ENCODE results near the gene FRG2B.
"Not testable (repeated sequence)": the region's sequence is repeated elsewhere in the genome, so short reads cannot be mapped to it uniquely, and the experiment has no call there.

The FRG2B gene

GRCh38 chr10:133626695-133627094, at the start of gene FRG2B:
FRG2B (minus strand) TSS chr10:133626795; CDS start chr10:133626742, 53 bp downstream.
- DNase-seq (ENCODE audit: low read depth in 3 of 3) = not testable (repeated sequence)

GRCh38 chr10:133667446-133667845, 40.9 kb upstream of the FRG2B start:
- DNase-seq (ENCODE audit: low read depth in 3 of 3) = not testable (repeated sequence)

- not testable (repeated sequence) for DNase-seq (ENCODE audit: low read depth in 3 of 3)
These were observed 37.1 kb upstream of the FRG2B start for GRCh38 chr10:133663544-133664160.

- not testable (repeated sequence) for DNase-seq (ENCODE audit: low read depth in 3 of 3)
These were observed 34.5 kb upstream of the FRG2B start for GRCh38 chr10:133661122-133661521.

- not testable (repeated sequence) for DNase-seq (ENCODE audit: low read depth in 3 of 3)
These were observed 33.9 kb upstream of the FRG2B start for GRCh38 chr10:133660516-133660915.

GRCh38 chr10:133657276-133657675, 30.7 kb upstream of the FRG2B start:
- not testable (repeated sequence) for DNase-seq (ENCODE audit: low read depth in 3 of 3)

- DNase-seq (ENCODE audit: low read depth in 3 of 3) = not testable (repeated sequence)
These were observed 22.4 kb upstream of the FRG2B start for GRCh38 chr10:133648872-133649455.

- DNase-seq (ENCODE audit: low read depth in 3 of 3) = not testable (repeated sequence)
These were observed 20.6 kb upstream of the FRG2B start for GRCh38 chr10:133647075-133647748.

- not testable (repeated sequence) for DNase-seq (ENCODE audit: low read depth in 3 of 3)
These were observed 11.2 kb upstream of the FRG2B start for GRCh38 chr10:133637846-133638235.

- DNase-seq (ENCODE audit: low read depth in 3 of 3) = not testable (repeated sequence)
These were observed 10.7 kb upstream of the FRG2B start for GRCh38 chr10:133637202-133637845.

GRCh38 chr10:133630723-133631249, 4.2 kb upstream of the FRG2B start:
- DNase-seq (ENCODE audit: low read depth in 3 of 3) = not testable (repeated sequence)

- not testable (repeated sequence) for DNase-seq (ENCODE audit: low read depth in 3 of 3)
These were observed 4.1 kb downstream of the FRG2B start for GRCh38 chr10:133622544-133622943.

GRCh38 chr10:133618851-133619250, 7.7 kb downstream of the FRG2B start:
- DNase-seq (ENCODE audit: low read depth in 3 of 3) = no peak

GRCh38 chr10:133617196-133617595, 9.4 kb downstream of the FRG2B start:
- no peak for DNase-seq (ENCODE audit: low read depth in 3 of 3)

- no peak for DNase-seq (ENCODE audit: low read depth in 3 of 3)
These were observed 10.0 kb downstream of the FRG2B start for GRCh38 chr10:133616371-133617130.

GRCh38 chr10:133614830-133615580, 11.6 kb downstream of the FRG2B start:
- no peak for DNase-seq (ENCODE audit: low read depth in 3 of 3)

- DNase-seq (ENCODE audit: low read depth in 3 of 3) = no peak
These were observed 12.9 kb downstream of the FRG2B start for GRCh38 chr10:133613699-133614098.

GRCh38 chr10:133611079-133611478, 15.5 kb downstream of the FRG2B start:
- DNase-seq (ENCODE audit: low read depth in 3 of 3) = no peak

- DNase-seq (ENCODE audit: low read depth in 3 of 3) = no peak
These were observed 17.7 kb downstream of the FRG2B start for GRCh38 chr10:133608855-133609254.

GRCh38 chr10:133603434-133603833, 23.2 kb downstream of the FRG2B start:
- DNase-seq (ENCODE audit: low read depth in 3 of 3) = not testable (repeated sequence)

GRCh38 chr10:133600657-133601056, 25.9 kb downstream of the FRG2B start:
- no peak for DNase-seq (ENCODE audit: low read depth in 3 of 3)
